ENCODE data around the gene RASSF3. TPM values are rescaled to one million over a fixed set of nuclear protein-coding genes. Genes with fewer than 3 reads are reported as not detected.

The RASSF3 gene
- total and polyA plus RNA-seq, 2 of the 13 experiments (the other 11 are each of a cell fraction or from before 2014, with no cell fraction given), result 15.5 to 16.0 TPM

DNA sequence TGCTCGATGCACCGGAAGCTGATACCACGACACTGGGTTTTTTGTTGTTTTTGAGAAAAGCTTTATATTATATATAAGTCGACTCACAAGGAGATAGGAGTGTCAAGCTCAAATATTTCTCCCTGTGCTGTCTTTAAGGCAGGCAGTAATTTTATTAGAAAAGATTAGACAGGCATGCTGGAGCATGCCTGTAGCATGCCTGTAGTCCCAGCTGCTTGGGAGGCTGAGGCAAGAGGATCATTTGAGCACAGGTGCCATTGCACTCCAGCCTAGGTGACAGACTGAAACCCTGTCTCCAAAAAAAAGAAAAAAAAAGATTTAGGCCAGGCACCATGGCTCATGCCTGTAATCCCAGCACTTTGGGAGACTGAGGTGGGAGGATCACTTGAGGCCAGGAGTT, 97.1 kb downstream of the RASSF3 start (continued):
- TF ChIP-seq, protein P1, sequence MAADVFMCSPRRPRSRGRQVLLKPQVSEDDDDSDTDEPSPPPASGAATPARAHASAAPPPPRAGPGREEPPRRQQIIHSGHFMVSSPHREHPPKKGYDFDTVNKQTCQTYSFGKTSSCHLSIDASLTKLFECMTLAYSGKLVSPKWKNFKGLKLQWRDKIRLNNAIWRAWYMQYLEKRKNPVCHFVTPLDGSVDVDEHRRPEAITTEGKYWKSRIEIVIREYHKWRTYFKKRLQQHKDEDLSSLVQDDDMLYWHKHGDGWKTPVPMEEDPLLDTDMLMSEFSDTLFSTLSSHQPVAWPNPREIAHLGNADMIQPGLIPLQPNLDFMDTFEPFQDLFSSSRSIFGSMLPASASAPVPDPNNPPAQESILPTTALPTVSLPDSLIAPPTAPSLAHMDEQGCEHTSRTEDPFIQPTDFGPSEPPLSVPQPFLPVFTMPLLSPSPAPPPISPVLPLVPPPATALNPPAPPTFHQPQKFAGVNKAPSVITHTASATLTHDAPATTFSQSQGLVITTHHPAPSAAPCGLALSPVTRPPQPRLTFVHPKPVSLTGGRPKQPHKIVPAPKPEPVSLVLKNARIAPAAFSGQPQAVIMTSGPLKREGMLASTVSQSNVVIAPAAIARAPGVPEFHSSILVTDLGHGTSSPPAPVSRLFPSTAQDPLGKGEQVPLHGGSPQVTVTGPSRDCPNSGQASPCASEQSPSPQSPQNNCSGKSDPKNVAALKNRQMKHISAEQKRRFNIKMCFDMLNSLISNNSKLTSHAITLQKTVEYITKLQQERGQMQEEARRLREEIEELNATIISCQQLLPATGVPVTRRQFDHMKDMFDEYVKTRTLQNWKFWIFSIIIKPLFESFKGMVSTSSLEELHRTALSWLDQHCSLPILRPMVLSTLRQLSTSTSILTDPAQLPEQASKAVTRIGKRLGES (CRISPR knock-in tag; IDR thresholded peaks at IDR 0.05; ENCODE audit: borderline replicate concordance), result no peak
- TF ChIP-seq SNAPC2 (CRISPR knock-in tag; IDR thresholded peaks at IDR 0.05), result no peak
- no peak for TF ChIP-seq TCF12 (IDR thresholded peaks at IDR 0.05)
- no peak for TF ChIP-seq TCF12 (CRISPR knock-in tag; IDR thresholded peaks at IDR 0.05)
- no peak for TF ChIP-seq ZNF720 (CRISPR knock-in tag; IDR thresholded peaks at IDR 0.05)
- no peak for TF ChIP-seq ETV5 (CRISPR knock-in tag; IDR thresholded peaks at IDR 0.05; ENCODE audit: borderline replicate concordance)

DNA sequence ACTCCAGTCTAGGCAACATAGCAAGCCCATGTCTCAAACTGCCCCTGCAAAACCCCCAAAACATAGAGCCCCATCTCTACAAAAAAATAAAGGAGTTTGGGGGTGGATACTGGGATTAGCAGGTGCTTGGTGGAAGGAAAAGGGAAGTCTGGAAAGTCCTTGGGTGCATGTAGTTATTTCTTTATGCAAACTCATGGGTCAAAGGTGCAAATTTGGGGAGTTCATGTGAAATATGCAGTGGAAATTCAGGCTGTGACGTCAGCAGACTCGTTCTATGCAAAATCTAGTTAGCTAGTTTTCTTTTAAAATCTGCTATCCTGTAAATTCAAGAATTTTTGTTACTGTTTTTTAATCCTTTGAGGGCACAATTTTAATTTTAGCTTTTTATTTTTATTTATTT, 97.6 kb downstream of the RASSF3 start:
- in situ Hi-C loops (cut with HindIII; ENCODE audit: extremely low pct_ligation_motif_present, low pct_unique_long_range_greater_than_20kb), result no loop called here
- H3K27ac ChIP-seq (ENCODE audit: extremely low read length, insufficient read depth, low read length), result no peak overlapping the region
- no TSS peak for BruUV-seq (replicated peaks)
- no peak overlapping the region for H3K4me2 ChIP-seq (ENCODE audit: low read depth, low read length)
- CTCF ChIA-PET (ENCODE audit: low intra/inter-chr PET ratio, low total read pairs), result no interaction called here
- H3K27me3 ChIP-seq (ENCODE audit: control insufficient read depth in 1 of 2, insufficient read depth in 2 of 2, low read length in 2 of 2), result no peaks in the 10 kb centered on the region
- POLR2A ChIA-PET, result no interaction called here
- H3K36me3 ChIP-seq (replicated peaks in 1 of 2; ENCODE audit: control insufficient read depth in 1 of 2, insufficient read depth in 2 of 2, low read length in 2 of 2), result no peaks in the 10 kb centered on the region
- H3K4me3 ChIP-seq (replicated peaks in 1 of 3; ENCODE audit: insufficient read depth in 1 of 3, low read depth in 2 of 3, low read length in 3 of 3), result no peak overlapping the region
- ATAC-seq (no peak), DNase-seq (ENCODE audit: low spot score) (no peak), FAIRE-seq (no peak)
- H2AFZ ChIP-seq (ENCODE audit: low read length), result no peak overlapping the region
- intact Hi-C loops (cut with micrococcal nuclease; ENCODE audit: unreplicated experiment), result no loop called here
- no peaks in the 10 kb centered on the region for H3K9me3 ChIP-seq (ENCODE audit: low read length)
- H3K4me1 ChIP-seq (ENCODE audit: insufficient read depth, low read length), result peaks cover 13% of the 10 kb centered on the region
- no peaks in the 10 kb centered on the region for H3K79me2 ChIP-seq (ENCODE audit: insufficient read depth, low read length)
- WGBS (ENCODE audit: low lambda C conversion rate), result 97% methylated on average over 2 of the region's 2 CpGs
- no peaks in the 10 kb centered on the region for H4K20me1 ChIP-seq (ENCODE audit: insufficient read depth, low read length)
- H3K9ac ChIP-seq (ENCODE audit: insufficient read depth, low read depth, low read length), result no peak overlapping the region
- TF ChIP-seq, protein P2, sequence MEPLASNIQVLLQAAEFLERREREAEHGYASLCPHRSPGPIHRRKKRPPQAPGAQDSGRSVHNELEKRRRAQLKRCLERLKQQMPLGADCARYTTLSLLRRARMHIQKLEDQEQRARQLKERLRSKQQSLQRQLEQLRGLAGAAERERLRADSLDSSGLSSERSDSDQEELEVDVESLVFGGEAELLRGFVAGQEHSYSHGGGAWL (CRISPR knock-in tag; IDR thresholded peaks at IDR 0.05), result no peak
- no peak for TF ChIP-seq CBX5 (CRISPR knock-in tag; IDR thresholded peaks at IDR 0.05; ENCODE audit: borderline replicate concordance)
- TF ChIP-seq GABPB1 (CRISPR knock-in tag; IDR thresholded peaks at IDR 0.05), result no peak
- TF ChIP-seq ADNP (CRISPR knock-in tag; IDR thresholded peaks at IDR 0.05), result no peak
- no peak for TF ChIP-seq ZNF737 (CRISPR knock-in tag; IDR thresholded peaks at IDR 0.05; ENCODE audit: borderline replicate concordance)
- TF ChIP-seq, protein P3, sequence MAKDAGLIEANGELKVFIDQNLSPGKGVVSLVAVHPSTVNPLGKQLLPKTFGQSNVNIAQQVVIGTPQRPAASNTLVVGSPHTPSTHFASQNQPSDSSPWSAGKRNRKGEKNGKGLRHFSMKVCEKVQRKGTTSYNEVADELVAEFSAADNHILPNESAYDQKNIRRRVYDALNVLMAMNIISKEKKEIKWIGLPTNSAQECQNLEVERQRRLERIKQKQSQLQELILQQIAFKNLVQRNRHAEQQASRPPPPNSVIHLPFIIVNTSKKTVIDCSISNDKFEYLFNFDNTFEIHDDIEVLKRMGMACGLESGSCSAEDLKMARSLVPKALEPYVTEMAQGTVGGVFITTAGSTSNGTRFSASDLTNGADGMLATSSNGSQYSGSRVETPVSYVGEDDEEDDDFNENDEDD (CRISPR knock-in tag; IDR thresholded peaks at IDR 0.05; ENCODE audit: borderline replicate concordance), result no peak
- no peak for TF ChIP-seq NR2F2 (IDR thresholded peaks at IDR 0.05; ENCODE audit: borderline replicate concordance, low read depth)
- no peak for TF ChIP-seq ZNF564 (CRISPR knock-in tag; IDR thresholded peaks at IDR 0.05)
- TF ChIP-seq ZNF441 (CRISPR knock-in tag; IDR thresholded peaks at IDR 0.05; ENCODE audit: borderline replicate concordance), result no peak
- no peak for TF ChIP-seq ZNF782 (CRISPR knock-in tag; IDR thresholded peaks at IDR 0.05; ENCODE audit: borderline replicate concordance)
- no peak for TF ChIP-seq ZSCAN20 (CRISPR knock-in tag; IDR thresholded peaks at IDR 0.05; ENCODE audit: borderline replicate concordance)
- TF ChIP-seq ZSCAN31 (CRISPR knock-in tag; IDR thresholded peaks at IDR 0.05; ENCODE audit: low read depth), result no peak
- no peak for TF ChIP-seq SMAD1 (CRISPR knock-in tag; IDR thresholded peaks at IDR 0.05; ENCODE audit: borderline replicate concordance, low read depth)
- no peak for TF ChIP-seq GFI1 (CRISPR knock-in tag; IDR thresholded peaks at IDR 0.05; ENCODE audit: borderline replicate concordance)
- TF ChIP-seq, protein P4, sequence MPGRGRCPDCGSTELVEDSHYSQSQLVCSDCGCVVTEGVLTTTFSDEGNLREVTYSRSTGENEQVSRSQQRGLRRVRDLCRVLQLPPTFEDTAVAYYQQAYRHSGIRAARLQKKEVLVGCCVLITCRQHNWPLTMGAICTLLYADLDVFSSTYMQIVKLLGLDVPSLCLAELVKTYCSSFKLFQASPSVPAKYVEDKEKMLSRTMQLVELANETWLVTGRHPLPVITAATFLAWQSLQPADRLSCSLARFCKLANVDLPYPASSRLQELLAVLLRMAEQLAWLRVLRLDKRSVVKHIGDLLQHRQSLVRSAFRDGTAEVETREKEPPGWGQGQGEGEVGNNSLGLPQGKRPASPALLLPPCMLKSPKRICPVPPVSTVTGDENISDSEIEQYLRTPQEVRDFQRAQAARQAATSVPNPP (CRISPR knock-in tag; IDR thresholded peaks at IDR 0.05), result no peak

Data from HepG2 (cell line).